H1 (cell line): Measurements from ENCODE around the gene CDC5L. TPM values are rescaled to one million over a fixed set of nuclear protein-coding genes. Genes with fewer than 3 reads are reported as not detected.

ENCODE experiments used
- CTCF ChIA-PET: fragments of 300-600 bp; sonication (Branson Sonifier 250); formaldehyde crosslinking; loops from one replicate; lab custom pipeline; 2021; ENCODE audit not compliant: partially characterized antibody; lab: Charles Lee
- POLR2A ChIA-PET: fragments of 300-600 bp; sonication (Branson Sonifier 250); formaldehyde crosslinking; loops from one replicate; lab custom pipeline; 2021; ENCODE audit warnings: inconsistent platforms; ENCODE audit not compliant: partially characterized antibody; lab: Charles Lee
- DNase-seq, 2 experiments: peaks; one replicate each; pipeline versions ENCODE4 v3.0.0 to v3.0.0-alpha.2; 2010 to 2022; ENCODE audit warnings: low spot score in 2 of 2, low read depth in 1 of 2, mixed read lengths in 1 of 2
- FAIRE-seq: peaks from 2 replicates; lab custom pipeline; 2011; peaks lifted over from hg19 to GRCh38; lab: Jason Lieb, UNC
- H2AFZ ChIP-seq: 2 replicates; pipeline ENCODE4 v1.8.1; 2012; ENCODE audit warnings: low read length, inconsistent platforms
- H2AK5ac ChIP-seq: 2 replicates; pipeline ENCODE4 v1.6.1; 2013; ENCODE audit warnings: low read depth, low read length
- H2BK120ac ChIP-seq: replicated peaks from 2 replicates; pipeline ENCODE3; 2013; ENCODE audit warnings: low read depth, low read length, inconsistent platforms
- H2BK12ac ChIP-seq: 2 replicates; pipeline ENCODE4 v1.6.1; 2013; ENCODE audit warnings: low read depth, low read length
- H2BK15ac ChIP-seq: 2 replicates; pipeline ENCODE4 v1.6.1; 2013; ENCODE audit warnings: low read length
- H2BK20ac ChIP-seq: 2 replicates; pipeline ENCODE4 v1.6.1; 2013; ENCODE audit warnings: low read length
- H2BK5ac ChIP-seq: 2 replicates; pipeline ENCODE4 v1.6.1; 2013; ENCODE audit warnings: low read depth, low read length
- H3K14ac ChIP-seq: 2 replicates; pipeline ENCODE4 v1.6.1; 2013; ENCODE audit warnings: inconsistent platforms; ENCODE audit not compliant: insufficient read length
- H3K18ac ChIP-seq: 2 replicates; pipeline ENCODE4 v1.6.1; 2013; ENCODE audit warnings: low read length; ENCODE audit errors: extremely low read depth
- H3K23ac ChIP-seq: 2 replicates; pipeline ENCODE4 v1.6.1; 2013; ENCODE audit warnings: inconsistent platforms; ENCODE audit not compliant: insufficient read length
- H3K23me2 ChIP-seq: 2 replicates; pipeline ENCODE4 v1.6.1; 2013; ENCODE audit warnings: low read depth, low read length
- H3K27ac ChIP-seq: 2 replicates; pipeline ENCODE4 v1.6.1; 2011; ENCODE audit warnings: low read depth, low read length, inconsistent platforms
- H3K27me3 ChIP-seq, 4 experiments: replicated peaks in 1 of 4; 1 replicate in 1 of 4; 2 replicates in 3 of 4; pipeline versions ENCODE4 v1.6.1 to v1.8.1; 2011 to 2013; ENCODE audit warnings: low read length in 3 of 4, mild to moderate bottlenecking in 3 of 4, inconsistent platforms in 2 of 4, mixed read lengths in 2 of 4, moderate library complexity in 1 of 4; ENCODE audit not compliant: control insufficient read depth in 3 of 4, insufficient read depth in 3 of 4; ENCODE audit errors: extremely low read depth in 1 of 4
- H3K36me3 ChIP-seq, 4 experiments: 2 replicates each; pipeline versions ENCODE4 v1.6.1 to v1.8.1; 2011 to 2013; ENCODE audit warnings: mild to moderate bottlenecking in 4 of 4, low read length in 3 of 4, moderate library complexity in 2 of 4, control low read depth in 1 of 4, inconsistent platforms in 1 of 4; ENCODE audit not compliant: insufficient read depth in 4 of 4, control insufficient read depth in 2 of 4
- H3K4ac ChIP-seq: replicated peaks from 2 replicates; pipeline ENCODE3; 2013; ENCODE audit warnings: low read length, low read depth, mixed read lengths, inconsistent platforms; ENCODE audit not compliant: insufficient read length
- H3K4me1 ChIP-seq, 4 experiments: replicated peaks in 1 of 4; 1 replicate in 1 of 4; 2 replicates in 3 of 4; pipeline versions ENCODE4 v1.6.1 to v1.8.1; 2011 to 2013; ENCODE audit warnings: low read length in 3 of 4, inconsistent platforms in 2 of 4, mixed read lengths in 1 of 4; ENCODE audit not compliant: insufficient read depth in 4 of 4, control insufficient read depth in 3 of 4
- H3K4me2 ChIP-seq, 2 experiments: 2 replicates each; pipeline versions ENCODE4 v1.6.1 to v1.8.1; 2011 to 2013; ENCODE audit warnings: low read depth in 2 of 2, low read length in 2 of 2, control low read depth in 1 of 2, inconsistent platforms in 1 of 2, mild to moderate bottlenecking in 1 of 2; ENCODE audit not compliant: insufficient read depth in 1 of 2
- H3K4me3 ChIP-seq, 4 experiments: fragments of 200-600, 300-600 bp in 1 of 4; sonication (generic), shearing (Covaris generic), sonication (Bioruptor Twin) in 1 of 4; 2 replicates each; pipeline versions ENCODE4 v1.5.1 to v1.8.1; 2011 to 2016; ENCODE audit warnings: low read length in 4 of 4, low read depth in 3 of 4, control low read depth in 2 of 4, inconsistent platforms in 2 of 4, mild to moderate bottlenecking in 2 of 4, mixed read lengths in 1 of 4, moderate library complexity in 1 of 4; ENCODE audit not compliant: insufficient read depth in 2 of 4; ENCODE audit errors: extremely low read depth in 1 of 4
- H3K56ac ChIP-seq: replicated peaks from 2 replicates; pipeline ENCODE3; 2013; ENCODE audit warnings: low read depth, mild to moderate bottlenecking, mixed read lengths, low read length, inconsistent platforms; ENCODE audit not compliant: insufficient read length
- H3K79me1 ChIP-seq: 2 replicates; pipeline ENCODE4 v1.6.1; 2013; ENCODE audit warnings: low read depth, low read length, control low read depth
- H3K79me2 ChIP-seq, 2 experiments: 2 replicates each; pipeline versions ENCODE4 v1.6.1 to v1.8.1; 2012 to 2013; ENCODE audit warnings: low read length in 2 of 2, mild to moderate bottlenecking in 2 of 2, inconsistent platforms in 1 of 2; ENCODE audit not compliant: insufficient read depth in 2 of 2, control insufficient read depth in 1 of 2
- H3K9ac ChIP-seq, 4 experiments: replicated peaks in 1 of 4; 1 replicate in 1 of 4; 2 replicates in 3 of 4; pipeline versions ENCODE4 v1.6.1 to v1.8.1; 2011 to 2013; ENCODE audit warnings: low read depth in 3 of 4, low read length in 3 of 4, control low read depth in 2 of 4, mild to moderate bottlenecking in 2 of 4, moderate library complexity in 2 of 4, inconsistent platforms in 1 of 4; ENCODE audit errors: extremely low read depth in 1 of 4
- H3K9me3 ChIP-seq, 2 experiments: 2 replicates each; pipeline versions ENCODE4 v1.6.1 to v1.8.1; 2012 to 2013; ENCODE audit warnings: mild to moderate bottlenecking in 2 of 2, moderate library complexity in 2 of 2, control low read depth in 1 of 2, inconsistent platforms in 1 of 2, low read depth in 1 of 2, low read length in 1 of 2, mixed read lengths in 1 of 2; ENCODE audit not compliant: insufficient read depth in 2 of 2
- H4K20me1 ChIP-seq, 2 experiments: replicated peaks in 1 of 2; 2 replicates each; pipeline versions ENCODE3 to v1.8.1; 2011 to 2013; ENCODE audit warnings: inconsistent platforms in 2 of 2, low read length in 2 of 2, mild to moderate bottlenecking in 1 of 2; ENCODE audit not compliant: insufficient read depth in 2 of 2, control insufficient read depth in 1 of 2
- H4K5ac ChIP-seq: 2 replicates; pipeline ENCODE4 v1.6.1; 2013; ENCODE audit warnings: low read length, low read depth, mixed read lengths, inconsistent platforms; ENCODE audit not compliant: insufficient read length
- H4K8ac ChIP-seq: 2 replicates; pipeline ENCODE4 v1.8.0; 2013; ENCODE audit warnings: mild to moderate bottlenecking, moderate library complexity, low read length, inconsistent platforms; ENCODE audit not compliant: insufficient read depth; ENCODE audit errors: extremely low read depth
- H4K91ac ChIP-seq: replicated peaks from 2 replicates; pipeline ENCODE3; 2013; ENCODE audit warnings: low read length, mixed read lengths, inconsistent platforms; ENCODE audit not compliant: insufficient read length
- CBX5 ChIP-seq: fragments of 300-800, 300-1000 bp; sonication (generic); IDR thresholded peaks from 2 replicates; pipeline ENCODE4 v1.7.1; 2016; ENCODE audit warnings: antibody characterized with exemption, low read length, low read depth
- CBX8 ChIP-seq: fragments of 300-800, 300-1000 bp; sonication (generic); IDR thresholded peaks from 2 replicates; pipeline ENCODE4 v1.7.1; 2016; ENCODE audit warnings: low read depth, low read length, borderline replicate concordance
- CEBPB ChIP-seq: IDR thresholded peaks from 2 replicates; pipeline ENCODE4 v1.6.1; 2012; ENCODE audit warnings: low read depth, low read length
- CREB1 ChIP-seq: IDR thresholded peaks from 2 replicates; pipeline ENCODE4 v1.6.1; 2012; ENCODE audit warnings: inconsistent platforms
- WGBS, 2 experiments: shearing (Covaris generic) in 1 of 2; methylation state at CpG; one replicate each; pipeline versions ENCODE4 v1.1.6 to v1.1.7; 2013 to 2015; ENCODE audit warnings: low lambda C conversion rate in 2 of 2, mixed read lengths in 2 of 2, inconsistent platforms in 1 of 2, low coverage in 1 of 2, missing lambda C conversion rate in 1 of 2; ENCODE audit not compliant: insufficient replicate concordance in 2 of 2, insufficient coverage in 1 of 2, insufficient read length in 1 of 2; ENCODE audit errors: extremely low coverage in 1 of 2, missing lambda C conversion rate in 1 of 2; 5-methylcytosine and 5-hydroxymethylcytosine counted together
- polyA plus RNA-seq, 7 experiments: library from polyadenylated mRNA; depleted of rRNA in 3 of 7; stranded (reverse) in 5 of 7; unstranded in 2 of 7; fragments of >200 nt in 5 of 7; fragments of 200-250 nt in 2 of 7; gene quantifications; 1 replicate in 5 of 7; 2 replicates in 1 of 7; 4 replicates in 1 of 7; pipeline versions ENCODE4 v1.2.1 to v1.2.3, GENCODE V29; 2011 to 2013; ENCODE audit warnings: missing spikeins in 2 of 7, mixed read lengths in 2 of 7
- total RNA-seq: library from RNA; stranded (reverse); fragmentation: NEBNext Ultra II Directional; extraction: Animal tissue kit (Norgen Biotek cat#: 25700); gene quantifications from 2 replicates; pipeline ENCODE4 v1.2.1, GENCODE V29; 2021

The CDC5L gene
- total and polyA plus RNA-seq, 2 of the 8 experiments (the other 6 are each of a cell fraction or from before 2014, with no cell fraction given), result 8.4 to 32.8 TPM

GRCh38 chr6:44353336-44353735 lies 34.2 kb upstream of the CDC5L start:
- Histone ChIP-seq H3K27me3 (no peaks in the 10 kb centered on the region), H3K4me2 (no peak overlapping the region), H3K14ac (no peak overlapping the region), H2BK20ac (no peak overlapping the region), H4K91ac (no peak overlapping the region), H2BK5ac (no peak overlapping the region), H3K9me3 (no peaks in the 10 kb centered on the region), H2BK12ac (no peak overlapping the region), H3K27ac (no peak overlapping the region), H3K9ac (no peak overlapping the region), H2AFZ (no peak overlapping the region), H3K79me2 (no peaks in the 10 kb centered on the region), H3K4me3 (no peak overlapping the region), H3K4ac (no peak overlapping the region), H3K79me1 (no peaks in the 10 kb centered on the region), H4K8ac (no peak overlapping the region), H3K4me1 (peaks cover 0 to 9% (median 3%) of the 10 kb centered on the region in 4 experiments; a peak in 4 of 7 replicates), H2BK15ac (no peak overlapping the region), H2BK120ac (no peak overlapping the region), H2AK5ac (no peak overlapping the region), H4K5ac (no peak overlapping the region), H3K23ac (no peak overlapping the region), H3K56ac (no peak overlapping the region), H3K18ac (no peak overlapping the region), H4K20me1 (no peaks in the 10 kb centered on the region), H3K36me3 (no peaks in the 10 kb centered on the region), H3K23me2 (no peaks in the 10 kb centered on the region)
- no peak for FAIRE-seq
- WGBS, 2 experiments, result 92% methylated on average over 2 of the region's 2 CpGs; no CpG with 5 or more reads in 1 of the 2 experiments
- DNase-seq, result no peak
- ChIA-PET CTCF (interaction anchor here (0.8 kb wide), 1 partner anchor 9 kb away, joined by 3 read pairs; no protein-coding TSS in a partner anchor), POLR2A (no interaction called here)
- TF ChIP-seq CBX5 (no peak), CBX8 (no peak), CREB1 (no peak), CEBPB (no peak)
